GM21423 (cell line): Measurements from ENCODE around the gene APCDD1L.
"Not testable (repeated sequence)": the region's sequence is repeated elsewhere in the genome, so short reads cannot be mapped to it uniquely, and the experiment has no call there.

Experiments used
- ATAC-seq: cut with Tn5 transposase; IDR thresholded peaks from one replicate; pipeline ENCODE4 v1.9.1; 2021; ENCODE audit warnings: mild to moderate bottlenecking, moderate library complexity; ENCODE audit not compliant: unreplicated experiment

APCDD1L gene

DNA sequence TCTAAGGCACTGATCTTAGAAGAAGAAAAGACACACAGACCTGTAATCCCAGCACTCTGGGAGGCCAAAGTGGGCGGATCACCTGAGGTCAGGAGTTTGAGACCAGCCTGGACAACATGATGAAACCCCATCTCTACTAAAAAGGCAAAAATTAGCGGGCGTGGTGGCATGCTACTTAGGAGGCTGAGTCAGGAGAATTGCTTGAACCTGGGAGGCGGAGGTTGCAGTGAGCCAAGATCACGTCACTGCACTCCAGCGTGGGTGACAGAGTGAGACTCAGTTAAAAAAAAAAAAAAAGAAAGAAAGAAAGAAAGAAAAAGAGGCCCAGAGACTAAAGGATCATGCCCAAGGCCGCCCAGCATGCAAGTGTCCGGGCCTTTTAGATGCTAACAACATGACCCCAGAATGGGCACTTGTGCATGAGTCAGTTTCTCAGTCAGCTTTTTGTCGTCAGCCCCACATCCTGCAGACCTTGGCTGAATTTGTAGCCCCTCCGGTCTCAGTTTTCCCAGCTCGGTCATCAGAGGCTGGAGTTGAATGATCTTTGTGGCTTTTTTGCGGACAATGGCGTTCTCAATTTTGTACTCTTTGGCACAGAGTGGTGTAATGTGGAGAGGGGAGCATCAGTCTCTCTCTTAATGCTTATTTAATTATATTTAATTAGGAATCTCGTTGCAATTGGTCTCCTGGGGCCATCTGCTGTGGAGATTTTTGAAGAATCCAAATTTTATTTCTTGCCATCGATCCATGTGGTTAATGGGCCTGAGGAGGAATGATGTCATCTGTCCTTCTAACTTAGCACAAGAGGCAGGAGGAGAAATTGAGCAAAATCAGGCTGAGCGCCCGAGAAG is 30.6 kb upstream of the APCDD1L start:
- ATAC-seq: no peak

DNA sequence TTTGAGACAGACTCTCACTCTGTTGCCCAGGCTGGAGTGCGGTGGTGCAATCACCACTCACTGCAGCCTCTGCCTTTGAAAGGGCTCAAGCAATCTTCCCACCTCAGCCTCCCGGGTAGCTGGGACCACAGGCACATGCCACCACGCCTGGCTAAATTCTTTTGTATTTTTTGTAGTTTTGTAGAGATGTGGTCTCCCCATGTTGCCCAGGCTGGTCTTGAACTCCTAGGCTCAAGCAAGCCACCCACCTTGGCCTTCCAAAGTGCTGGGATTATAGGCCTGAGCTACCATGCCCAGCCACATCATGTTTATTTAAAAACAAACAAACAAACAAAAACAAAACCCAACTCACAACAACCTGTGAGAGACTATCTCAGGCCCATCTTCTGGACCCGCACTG is 29.7 kb upstream of the APCDD1L start:
- no peak for ATAC-seq

DNA sequence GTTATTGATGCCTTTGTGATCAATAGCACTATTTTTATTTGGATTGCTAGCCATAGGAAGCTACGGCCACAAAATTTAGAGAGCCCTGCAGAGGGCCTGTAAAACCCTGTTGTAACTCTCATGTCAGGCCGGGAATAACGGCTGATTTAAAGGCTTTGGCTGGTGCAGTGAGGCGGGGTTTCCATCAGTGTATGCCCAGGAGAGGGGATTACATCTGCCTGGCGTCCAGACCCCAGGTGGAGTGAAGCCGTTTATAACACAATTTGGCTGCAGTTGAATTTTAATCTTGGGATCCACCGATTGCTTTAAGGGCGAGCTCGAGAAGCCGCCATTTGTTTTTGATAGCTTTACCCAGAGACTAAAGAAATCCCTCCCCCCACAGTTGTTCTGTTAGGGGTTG is 29.1 kb upstream of the APCDD1L start:
- no peak for ATAC-seq

DNA sequence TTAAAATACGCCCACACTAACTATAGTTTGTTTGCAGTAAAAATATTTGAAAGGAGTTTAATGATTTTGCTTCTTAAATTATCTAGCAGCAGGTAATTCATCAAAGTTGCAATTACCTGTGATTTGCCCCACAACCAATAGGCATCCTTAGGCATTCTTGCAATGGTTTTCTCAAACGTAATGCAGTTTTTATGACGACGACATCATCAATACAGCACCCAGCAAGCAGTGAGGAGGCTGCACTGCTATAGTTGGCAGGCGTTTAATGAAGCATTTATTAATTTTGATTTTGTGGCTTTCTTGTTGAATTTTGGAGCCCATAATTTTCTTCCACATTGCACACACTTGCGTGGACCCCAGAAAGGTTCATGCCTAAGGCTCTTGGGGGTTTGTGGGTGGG is 28.1 kb upstream of the APCDD1L start:
- no peak for ATAC-seq

DNA sequence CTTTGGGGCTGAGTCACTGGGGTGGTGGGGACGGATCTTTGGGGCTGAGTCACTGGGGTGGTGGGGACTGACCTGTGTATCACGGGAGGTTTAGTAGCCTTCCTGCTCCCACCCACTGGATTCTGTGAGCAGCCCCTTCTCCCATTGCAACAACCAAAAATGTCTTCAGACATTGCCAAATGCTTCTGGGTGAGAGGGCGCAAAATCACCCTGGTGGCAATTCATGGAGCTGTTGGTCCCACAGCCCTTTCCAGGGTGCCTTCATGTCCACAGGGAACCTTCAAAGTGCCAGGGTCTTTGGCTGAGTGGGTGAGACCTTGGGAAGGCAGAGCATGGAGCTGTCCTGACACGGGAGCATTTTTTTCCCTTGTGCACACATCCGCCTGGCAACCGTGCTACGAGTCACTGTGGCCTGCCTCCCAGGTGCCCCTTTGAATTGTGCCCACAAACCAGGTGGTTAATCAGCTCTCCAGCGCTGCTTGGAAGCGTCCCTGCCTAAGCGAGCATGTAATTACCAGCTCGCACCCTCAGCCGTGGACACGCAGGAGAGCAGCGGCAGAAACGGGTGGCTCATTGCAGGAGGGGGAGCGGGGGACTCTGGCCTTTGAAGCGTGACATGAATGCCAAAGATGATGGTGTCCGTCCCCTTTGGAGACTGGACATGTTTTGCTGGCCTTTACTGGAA is 27.4 kb upstream of the APCDD1L start:
- no peak for ATAC-seq

DNA sequence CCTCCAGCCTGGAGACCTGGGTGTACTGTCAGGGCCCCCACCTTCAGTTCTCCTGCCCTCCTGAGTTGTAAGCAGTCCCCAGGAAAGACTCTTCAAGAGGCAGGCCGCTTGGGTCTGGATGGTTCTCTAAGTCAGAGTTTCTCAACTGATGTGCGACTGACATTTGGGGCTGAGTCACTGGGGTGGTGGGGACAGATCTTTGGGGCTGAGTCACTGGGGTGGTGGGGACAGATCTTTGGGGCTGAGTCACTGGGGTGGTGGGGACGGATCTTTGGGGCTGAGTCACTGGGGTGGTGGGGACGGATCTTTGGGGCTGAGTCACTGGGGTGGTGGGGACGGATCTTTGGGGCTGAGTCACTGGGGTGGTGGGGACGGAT is 26.8 kb upstream of the APCDD1L start:
- ATAC-seq: not testable (repeated sequence)

DNA sequence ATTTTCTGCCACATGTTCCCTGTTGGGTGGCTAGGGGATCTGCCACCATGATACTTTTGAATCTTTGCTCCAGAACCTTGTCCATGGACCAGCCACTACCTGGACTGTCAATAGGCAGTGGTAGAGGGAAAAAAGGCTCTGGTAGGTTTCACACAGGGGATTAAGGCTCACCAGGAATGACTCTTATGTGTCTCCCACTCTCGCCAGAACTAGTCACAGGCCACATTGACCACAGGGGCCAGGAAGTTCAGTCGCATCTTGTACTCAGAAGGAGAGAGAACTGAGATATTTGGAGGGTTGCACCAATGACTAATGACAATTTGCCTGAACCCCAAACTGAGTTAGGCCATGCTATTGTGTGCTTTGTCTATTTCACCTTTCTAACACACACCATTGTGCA is 23.6 kb upstream of the APCDD1L start:
- ATAC-seq: no peak

DNA sequence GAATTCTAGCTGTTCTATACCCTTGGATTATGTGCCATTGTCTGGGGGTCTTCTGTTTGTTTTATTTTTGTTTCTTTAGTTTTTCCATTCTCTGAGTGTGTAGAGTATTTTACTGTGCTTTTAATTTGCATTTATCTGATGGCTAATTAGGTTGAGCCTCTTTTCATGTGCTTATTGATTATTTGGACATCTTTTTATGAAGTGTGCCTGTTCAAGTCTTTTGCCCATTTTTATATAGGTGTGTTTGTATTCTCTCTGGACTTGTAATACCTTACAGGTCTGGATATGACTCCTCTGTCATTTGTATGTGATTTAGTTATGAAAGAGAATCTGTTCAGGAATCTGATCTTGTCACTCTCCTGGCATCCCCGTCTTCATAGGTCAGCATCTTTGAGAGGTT is 22.6 kb upstream of the APCDD1L start:
- ATAC-seq: no peak

DNA sequence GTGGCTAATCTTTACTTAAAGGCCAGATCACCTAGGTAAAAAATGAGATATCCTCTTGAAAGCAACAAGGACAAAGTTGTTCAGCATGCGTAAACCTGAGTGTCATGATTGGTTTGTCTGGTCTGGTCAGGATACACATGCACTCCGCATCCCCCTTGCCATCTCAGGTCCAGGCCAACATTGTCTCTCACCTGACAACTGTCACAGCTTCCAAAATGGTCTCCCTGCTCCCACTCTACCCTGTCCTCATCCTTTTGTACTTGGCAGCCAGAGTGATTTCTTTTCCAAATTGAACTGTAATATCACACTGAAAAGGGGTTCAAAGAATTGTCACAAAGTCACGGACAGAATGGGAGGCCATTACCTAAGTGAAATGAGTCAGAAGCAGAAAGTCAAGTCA is 21.1 kb upstream of the APCDD1L start:
- ATAC-seq: no peak

DNA sequence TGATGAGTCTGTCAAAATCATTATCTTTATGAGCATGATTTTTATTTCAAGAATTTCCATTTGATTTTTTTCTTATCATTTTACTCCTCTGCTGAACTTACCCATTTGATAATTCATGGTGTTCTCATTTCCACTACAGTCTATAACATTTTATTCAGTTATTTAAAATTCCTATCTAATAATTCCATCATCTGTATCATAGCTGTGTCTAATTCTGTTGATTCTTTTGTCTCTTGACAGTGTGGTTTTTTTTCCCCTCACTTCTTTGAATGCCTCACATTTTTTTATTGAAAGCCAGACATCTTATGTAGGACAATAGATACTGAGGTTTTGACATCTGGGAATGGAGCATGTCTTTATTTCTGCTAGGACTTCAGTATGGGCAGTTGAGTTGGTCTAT is 16.5 kb upstream of the APCDD1L start:
- no peak for ATAC-seq

DNA sequence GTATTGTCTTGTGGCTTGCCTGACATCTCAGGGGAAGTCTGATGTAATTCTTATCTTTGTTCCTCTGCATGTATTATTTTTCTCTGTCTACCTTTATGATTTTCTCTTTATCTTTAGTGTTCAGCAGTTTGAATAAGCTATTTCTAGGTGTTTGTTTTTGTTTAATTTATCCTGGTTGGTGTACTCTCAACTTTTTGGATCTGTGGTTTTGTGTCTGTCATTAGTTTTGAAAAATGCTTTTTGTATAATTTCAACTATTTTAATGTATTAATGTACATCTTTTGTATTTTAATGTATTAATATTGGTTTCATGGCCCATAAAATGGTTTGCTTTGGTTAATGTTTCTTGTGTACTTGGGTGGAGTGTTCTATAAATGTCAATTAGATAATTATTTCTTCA is 15.9 kb upstream of the APCDD1L start:
- no peak for ATAC-seq

DNA sequence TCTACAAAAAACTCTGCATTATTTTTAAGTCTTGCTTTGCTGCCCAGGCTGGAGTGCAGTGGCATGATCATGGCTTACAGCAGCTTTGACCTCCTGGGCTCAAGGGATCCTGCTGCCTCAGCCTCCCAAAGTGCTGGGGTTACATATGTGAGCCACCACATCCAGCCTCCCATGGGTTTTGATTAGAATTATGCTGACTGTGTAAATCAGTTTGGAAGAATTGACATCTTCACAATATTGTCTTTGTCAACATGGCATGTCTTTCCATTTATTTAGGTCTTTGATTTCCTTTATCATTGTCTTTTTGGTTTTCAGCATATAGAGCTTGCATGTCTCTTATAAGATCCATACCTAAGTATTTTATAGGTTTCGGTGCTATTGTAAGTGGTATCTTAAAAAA is 13.2 kb upstream of the APCDD1L start:
- ATAC-seq: no peak

DNA sequence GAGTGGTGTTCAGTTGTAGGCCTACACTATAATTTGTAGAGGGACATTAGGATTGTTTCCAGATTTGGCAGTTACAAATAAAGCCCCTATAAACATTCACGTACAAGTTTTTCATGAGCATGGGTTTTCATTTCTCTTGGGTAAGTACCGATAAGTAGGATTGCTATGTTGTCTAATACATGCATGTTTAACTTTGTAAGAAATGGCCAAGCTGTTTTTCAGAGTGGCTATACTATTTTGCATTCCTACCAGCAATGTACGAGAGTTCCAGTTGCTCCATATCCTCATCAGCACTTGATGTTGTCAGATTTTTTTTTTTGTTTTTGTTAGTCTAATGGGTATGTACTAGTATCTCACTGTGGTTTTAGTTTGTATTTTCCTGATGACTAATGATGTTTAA is 11.2 kb upstream of the APCDD1L start:
- no peak for ATAC-seq

DNA sequence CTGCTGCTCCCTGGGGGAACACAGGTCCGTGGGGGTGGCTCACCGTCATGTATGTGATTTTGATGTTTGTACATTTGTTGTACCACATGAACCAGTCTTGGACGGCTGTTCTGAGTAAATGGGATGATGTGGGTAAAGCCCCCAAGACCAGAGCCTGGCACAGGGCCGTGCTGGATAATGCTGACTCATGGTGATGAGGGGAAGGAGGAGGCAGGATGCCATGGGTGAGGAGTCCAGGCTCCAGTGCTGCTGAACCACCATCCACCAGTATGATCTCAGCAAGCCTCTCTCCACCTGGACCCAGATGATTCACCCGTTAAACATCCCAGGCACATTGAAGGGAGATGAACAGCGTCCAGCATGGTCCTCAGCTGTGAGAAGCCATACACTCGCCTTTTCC is 9.6 kb upstream of the APCDD1L start:
- no peak for ATAC-seq

DNA sequence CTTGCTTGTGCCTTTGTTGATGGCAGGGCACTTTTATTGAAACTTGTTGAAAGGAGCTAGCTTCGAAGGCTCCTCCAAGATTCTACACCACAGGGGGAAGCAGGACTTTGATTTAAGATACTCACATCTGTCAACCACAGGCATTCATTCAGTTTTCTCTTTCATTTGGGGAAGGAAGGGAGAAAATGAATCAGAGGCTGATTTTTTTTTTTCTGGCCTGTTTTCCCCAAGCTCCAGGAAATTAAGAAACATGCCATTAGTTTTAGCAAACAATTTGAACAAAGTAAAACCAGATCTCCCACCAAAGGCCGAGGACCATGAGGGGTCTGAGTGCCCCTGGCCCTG is 8.7 kb upstream of the APCDD1L start:
- ATAC-seq: no peak

DNA sequence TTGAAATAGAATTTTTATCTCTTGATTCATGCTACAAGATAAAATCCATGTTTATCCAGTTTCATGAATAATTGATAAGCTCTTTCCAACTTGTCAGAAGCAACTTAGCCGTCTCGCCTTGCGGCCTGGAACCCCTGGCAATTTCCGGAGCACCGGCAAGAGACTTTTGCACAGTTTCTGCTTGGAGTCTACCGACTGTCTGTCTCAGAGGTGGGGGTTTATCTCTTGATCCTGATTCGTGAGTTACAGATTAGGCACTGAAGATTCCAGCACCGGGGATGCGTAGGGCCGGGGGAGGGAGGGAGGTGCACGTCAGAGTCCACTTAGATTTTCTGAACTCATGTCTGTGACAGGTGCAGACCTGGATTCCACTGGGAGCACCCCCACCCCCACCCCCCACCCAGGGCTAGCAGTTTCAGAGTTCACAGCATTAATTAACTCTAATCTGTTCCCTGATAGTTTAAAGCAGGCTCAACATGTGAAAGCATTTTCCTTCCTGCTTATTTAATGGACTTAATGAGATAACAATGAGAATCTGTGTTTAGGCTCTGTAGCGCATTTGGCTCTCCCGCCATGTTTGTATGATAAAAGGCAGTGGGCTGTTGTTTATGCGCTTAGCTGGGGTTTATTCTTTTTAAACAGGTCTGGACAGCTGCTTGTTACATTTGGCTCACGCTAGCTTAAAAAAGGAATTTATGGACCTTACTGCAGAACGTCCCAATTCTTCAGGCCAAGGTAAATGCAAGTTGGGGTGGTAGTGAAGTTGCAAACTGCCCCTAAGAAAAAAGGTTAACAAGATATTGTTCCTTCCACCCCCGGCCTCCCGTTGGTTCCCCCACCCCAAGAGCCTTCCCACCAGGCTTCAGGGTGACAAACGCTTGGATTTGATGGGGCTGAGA is 8.1 kb upstream of the APCDD1L start:
- no peak for ATAC-seq

DNA sequence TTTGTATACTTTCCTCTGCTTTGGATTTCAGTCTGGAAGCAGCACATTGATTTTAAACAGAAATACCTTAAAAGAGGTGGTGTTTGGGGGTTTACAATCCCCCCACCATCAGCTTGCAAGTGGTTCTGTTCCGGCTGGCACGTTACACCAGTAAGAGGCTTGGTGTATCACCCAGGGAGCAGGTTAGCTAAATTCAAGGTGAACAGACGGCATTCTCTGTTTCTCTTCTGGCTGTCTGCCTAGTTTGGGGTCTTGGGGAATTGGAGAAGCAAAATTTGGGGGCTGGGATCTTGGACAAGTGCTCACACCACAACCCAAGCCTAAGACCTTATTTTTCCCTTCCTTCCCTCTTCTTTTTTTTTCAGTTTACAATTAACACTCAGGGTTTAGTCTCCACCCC is 7.5 kb upstream of the APCDD1L start:
- ATAC-seq: no peak

DNA sequence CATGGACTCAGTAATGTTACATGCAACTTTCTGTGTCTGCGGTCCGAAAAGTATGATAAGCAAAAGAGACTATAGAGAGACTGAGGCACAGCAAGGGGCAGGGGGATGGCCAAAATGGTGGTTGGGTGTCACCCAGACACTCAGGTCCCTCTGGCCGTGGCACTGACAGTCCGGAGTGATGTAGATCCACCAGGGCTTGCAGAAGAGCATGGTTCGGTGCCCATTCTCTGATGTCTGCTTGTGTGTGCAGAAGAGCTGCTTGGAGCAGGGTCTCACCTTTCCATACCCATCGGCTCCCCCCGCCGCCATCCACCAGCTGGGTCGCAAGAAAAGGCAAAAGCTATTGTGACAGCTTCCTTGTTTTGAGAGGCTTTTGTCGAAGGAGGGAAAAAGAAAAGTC is 6.6 kb upstream of the APCDD1L start:
- no peak for ATAC-seq

DNA sequence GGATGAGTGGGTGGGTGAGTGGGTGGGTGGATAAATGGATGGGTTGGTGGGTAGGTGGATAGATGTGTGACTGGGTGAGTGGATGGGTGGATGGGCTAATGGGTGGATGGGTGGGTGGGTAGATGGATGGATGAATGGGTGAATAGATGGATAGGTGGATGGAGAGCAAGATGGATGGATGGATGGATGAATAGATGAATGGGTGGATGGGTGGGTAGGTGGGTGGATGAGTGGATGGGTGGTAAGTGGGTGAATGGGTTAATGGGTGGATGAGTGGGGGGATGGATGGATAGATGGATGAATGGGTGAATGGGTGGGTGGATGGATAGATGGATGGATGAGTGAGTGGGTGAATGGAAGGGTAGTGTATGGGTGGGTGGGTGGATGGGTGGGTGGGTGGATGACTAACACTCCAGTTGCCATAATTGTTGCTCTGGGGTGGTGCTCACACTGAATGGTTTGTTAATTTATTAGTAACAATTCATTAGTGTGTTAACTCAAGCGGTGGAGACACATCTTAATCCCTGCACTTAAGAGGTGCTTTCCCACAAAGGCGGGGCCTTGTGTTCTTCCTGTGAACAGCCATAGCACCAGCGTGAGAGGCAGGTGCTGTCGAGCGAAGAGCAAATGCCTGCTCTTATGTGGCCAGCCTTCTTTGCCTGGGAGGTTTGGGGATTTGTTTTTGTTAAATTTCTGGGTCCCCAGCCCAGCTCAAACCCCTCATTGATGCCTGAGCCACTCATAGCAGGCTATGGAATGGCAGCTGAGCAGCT is 4.9 kb upstream of the APCDD1L start:
- no peak for ATAC-seq

DNA sequence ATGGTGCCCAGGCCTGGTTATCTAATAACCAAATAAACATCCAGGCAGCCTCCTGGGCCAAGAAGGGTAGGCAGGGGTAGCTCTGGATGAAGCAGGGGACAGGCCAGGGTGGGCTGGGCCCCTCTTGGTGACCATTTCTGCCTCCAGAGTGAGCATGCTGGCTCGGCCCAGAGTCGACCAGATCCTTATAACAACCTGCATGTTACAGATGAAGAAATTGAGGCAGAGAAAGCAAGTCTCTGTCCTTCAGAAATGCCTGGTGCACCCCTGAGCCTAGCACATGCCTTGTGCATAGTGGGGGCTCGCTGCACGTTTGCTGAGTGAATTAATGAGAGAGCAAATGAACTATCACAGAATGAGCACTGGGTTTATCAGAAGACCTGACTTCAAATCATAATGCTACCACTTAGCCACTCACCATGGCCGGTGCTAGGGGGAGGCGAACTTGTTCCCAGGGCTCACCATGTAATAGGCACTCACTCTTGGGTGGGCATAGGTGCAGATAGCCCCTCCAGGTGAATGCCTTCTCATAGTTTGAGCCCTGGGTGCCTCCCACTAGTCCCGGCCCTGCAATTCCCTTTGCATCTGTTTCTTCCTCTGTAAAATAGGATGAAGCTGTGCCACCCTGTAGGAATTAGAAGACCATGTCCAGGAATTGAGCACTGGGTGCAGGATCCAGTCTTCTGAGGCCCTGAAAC is 3.8 kb upstream of the APCDD1L start:
- ATAC-seq: no peak
